ENCODE results near the gene RALGPS2.
"Not testable (repeated sequence)": the region's sequence is repeated elsewhere in the genome, so short reads cannot be mapped to it uniquely, and the experiment has no call there.

DNA sequence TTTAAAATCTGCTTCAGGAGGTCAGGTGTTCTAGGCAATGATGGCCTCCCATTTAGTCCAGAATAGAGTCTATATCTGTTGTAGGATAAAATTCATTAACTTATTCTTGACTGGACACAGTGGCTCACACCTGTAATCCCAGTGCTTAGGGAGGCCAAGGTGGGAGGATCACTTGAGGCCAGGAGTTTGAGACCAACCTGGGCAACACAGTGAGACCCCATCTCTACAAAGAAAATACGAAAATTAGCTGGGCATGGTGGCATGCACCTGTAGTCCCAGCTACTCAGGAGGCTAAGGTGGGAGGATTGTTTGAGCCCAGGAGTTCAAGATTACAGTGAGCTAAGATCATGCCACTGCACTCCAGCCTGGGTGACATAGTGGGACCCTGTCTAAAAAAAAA is 122.9 kb downstream of the RALGPS2 start:
- TF ChIP-seq EZH2phosphoT487 (IDR thresholded peaks at IDR 0.05; ENCODE audit: borderline replicate concordance, low read depth); RCOR1 (IDR thresholded peaks at IDR 0.05; ENCODE audit: low read length): not testable (repeated sequence)
